Adipocyte (in vitro differentiated cells): ENCODE data around the gene HADH.
A peak's percentile ranks its signal among the peaks of the same experiment; 100 is the strongest.
"Not testable (repeated sequence)": the region's sequence is repeated elsewhere in the genome, so short reads cannot be mapped to it uniquely, and the experiment has no call there.

Experiments
- DNase-seq: peaks from one replicate; pipeline ENCODE4 v3.0.0-alpha.2; 2015; ENCODE audit warnings: low read depth
- H3K27me3 ChIP-seq: replicated peaks from 2 replicates; pipeline ENCODE4 v1.7.0; 2013; ENCODE audit warnings: mild to moderate bottlenecking, low read length, moderate library complexity; ENCODE audit not compliant: control insufficient read depth, insufficient read depth
- H3K36me3 ChIP-seq: 2 replicates; pipeline ENCODE4 v1.7.0; 2013; ENCODE audit warnings: low read length, mild to moderate bottlenecking, moderate library complexity; ENCODE audit not compliant: control insufficient read depth, insufficient read depth, severe bottlenecking
- H3K4me1 ChIP-seq: 2 replicates; pipeline ENCODE4 v1.7.0; 2013; ENCODE audit warnings: mild to moderate bottlenecking, low read length, moderate library complexity; ENCODE audit not compliant: control insufficient read depth, insufficient read depth
- H3K4me3 ChIP-seq: 2 replicates; pipeline ENCODE4 v1.7.0; 2013; ENCODE audit warnings: mild to moderate bottlenecking, low read length, moderate library complexity
- H3K9ac ChIP-seq: 2 replicates; pipeline ENCODE4 v1.7.0; 2013; ENCODE audit warnings: mild to moderate bottlenecking, low read length, moderate library complexity
- H3K9me3 ChIP-seq: 2 replicates; pipeline ENCODE4 v1.7.0; 2013; ENCODE audit warnings: mild to moderate bottlenecking, low read length, moderate library complexity; ENCODE audit not compliant: control insufficient read depth

The HADH gene

GRCh38 chr4:108050166-108051111 lies 60.8 kb downstream of the HADH start:
- H3K36me3 ChIP-seq, H3K9ac ChIP-seq, H3K4me1 ChIP-seq, DNase-seq, H3K9me3 ChIP-seq, H3K27me3 ChIP-seq, H3K4me3 ChIP-seq: not testable (repeated sequence)

DNA sequence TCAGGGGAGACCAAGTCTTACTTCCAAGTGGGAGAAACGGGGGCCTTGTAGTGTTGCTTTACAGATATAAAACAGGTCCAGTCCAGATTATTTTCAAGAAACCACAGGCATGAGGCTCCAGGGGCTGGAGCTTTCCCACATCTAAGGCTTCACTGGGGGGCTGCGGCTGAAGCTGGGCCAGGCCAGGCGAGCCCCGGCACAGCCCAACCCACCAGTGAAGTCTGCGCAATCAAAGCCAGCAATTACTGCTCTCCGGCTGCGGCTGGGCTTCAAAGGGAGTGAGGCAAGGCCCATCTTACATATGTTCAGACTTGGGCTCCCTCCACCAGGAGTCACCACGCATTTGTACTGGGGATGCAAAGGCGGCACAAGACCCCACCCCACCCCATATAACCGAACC lies 61.7 kb downstream of the HADH start:
- H3K4me1 ChIP-seq, result no peaks in the 10 kb centered on the region
- H3K36me3 ChIP-seq, result no peaks in the 10 kb centered on the region
- H3K9ac ChIP-seq, result no peak overlapping the region
- H3K9me3 ChIP-seq, result no peaks in the 10 kb centered on the region
- H3K27me3 ChIP-seq, result no peaks in the 10 kb centered on the region
- no peak overlapping the region for H3K4me3 ChIP-seq
- DNase-seq, result no peak

DNA sequence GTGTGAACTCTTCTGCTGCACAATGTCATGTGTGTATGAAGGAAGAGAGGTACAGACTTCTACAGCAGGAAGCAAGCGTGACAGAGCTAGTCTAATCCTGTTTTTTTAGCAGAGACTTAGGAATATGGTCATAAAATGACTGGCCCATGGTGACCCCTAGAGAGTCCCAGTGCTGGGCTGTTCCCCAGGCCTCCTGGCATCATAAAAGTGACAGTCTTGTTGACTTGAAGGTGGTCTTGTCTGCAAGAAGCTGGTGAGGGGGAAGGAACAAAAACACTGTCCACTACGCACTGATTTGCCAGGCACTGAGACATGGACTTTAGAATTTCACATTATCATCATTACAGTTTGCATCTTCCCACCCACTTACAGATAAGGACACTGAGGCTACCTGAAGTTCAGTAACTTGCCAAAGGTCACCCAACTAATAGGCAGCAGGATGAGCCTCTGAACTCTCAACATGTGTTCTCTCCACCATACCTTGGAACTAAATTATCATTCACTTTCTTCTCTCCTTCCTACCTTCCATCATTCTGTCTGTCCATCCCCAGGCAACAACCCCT lies 63.0 kb downstream of the HADH start:
- Histone ChIP-seq H3K36me3 (no peaks in the 10 kb centered on the region), H3K9me3 (no peaks in the 10 kb centered on the region), H3K4me1 (no peaks in the 10 kb centered on the region), H3K4me3 (no peak overlapping the region), H3K9ac (no peak overlapping the region), H3K27me3 (no peaks in the 10 kb centered on the region)
- DNase-seq, result no peak

DNA sequence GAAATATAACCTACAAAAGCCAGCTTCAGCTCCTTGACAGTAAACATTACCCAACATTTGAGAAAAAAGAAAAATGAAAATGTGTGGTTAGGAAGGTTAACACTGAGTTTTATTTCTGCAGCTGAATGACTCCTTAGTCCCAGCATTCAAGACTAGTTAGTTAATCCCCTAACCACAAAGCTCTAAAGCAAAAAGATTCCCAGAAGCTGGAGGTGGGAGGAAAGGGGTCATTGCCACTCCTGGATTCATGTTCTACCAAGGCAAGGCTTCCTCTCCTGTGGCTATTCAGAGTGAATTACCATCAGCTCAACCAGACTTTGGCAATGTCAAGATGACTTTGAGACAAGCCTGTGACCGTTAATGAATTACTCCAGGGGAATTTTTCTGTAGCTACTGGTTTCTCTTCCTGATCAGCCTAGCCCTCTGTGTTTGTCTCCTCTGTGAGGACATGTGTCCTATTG lies 63.6 kb downstream of the HADH start:
- Histone ChIP-seq H3K4me3 (no peak overlapping the region), H3K9ac (no peak overlapping the region), H3K9me3 (no peaks in the 10 kb centered on the region), H3K4me1 (no peaks in the 10 kb centered on the region), H3K27me3 (no peaks in the 10 kb centered on the region), H3K36me3 (no peaks in the 10 kb centered on the region)
- peak; percentile 18 for DNase-seq

- no peak overlapping the region for H3K4me3 ChIP-seq
- H3K9ac ChIP-seq, result no peak overlapping the region
- H3K4me1 ChIP-seq, result peaks cover 6% of the 10 kb centered on the region
- no peaks in the 10 kb centered on the region for H3K9me3 ChIP-seq
- DNase-seq, result no peak
- H3K36me3 ChIP-seq, result no peaks in the 10 kb centered on the region
- H3K27me3 ChIP-seq, result no peaks in the 10 kb centered on the region
These were observed 64.4 kb downstream of the HADH start for GRCh38 chr4:108054025-108054638.

GRCh38 chr4:108055787-108056186 lies 66.1 kb downstream of the HADH start:
- H3K9me3 ChIP-seq, result no peaks in the 10 kb centered on the region
- DNase-seq, result no peak
- H3K36me3 ChIP-seq, result no peaks in the 10 kb centered on the region
- H3K27me3 ChIP-seq, result no peaks in the 10 kb centered on the region
- H3K4me3 ChIP-seq, result no peak overlapping the region
- H3K9ac ChIP-seq, result no peak overlapping the region
- H3K4me1 ChIP-seq, result peaks cover 6% of the 10 kb centered on the region

- Histone ChIP-seq H3K27me3 (no peaks in the 10 kb centered on the region), H3K36me3 (no peaks in the 10 kb centered on the region), H3K9me3 (no peaks in the 10 kb centered on the region), H3K9ac (no peak overlapping the region), H3K4me1 (peaks cover 6% of the 10 kb centered on the region), H3K4me3 (no peak overlapping the region)
- DNase-seq, result no peak
These were observed 66.7 kb downstream of the HADH start for GRCh38 chr4:108056418-108056817.

GRCh38 chr4:108058685-108059440 lies 69.2 kb downstream of the HADH start:
- H3K36me3 ChIP-seq, result no peaks in the 10 kb centered on the region
- H3K9ac ChIP-seq, result no peak overlapping the region
- H3K9me3 ChIP-seq, result no peaks in the 10 kb centered on the region
- H3K4me1 ChIP-seq, result peaks cover 6% of the 10 kb centered on the region
- peaks cover 3% of the 10 kb centered on the region for H3K27me3 ChIP-seq
- DNase-seq, result peak; percentile 53
- H3K4me3 ChIP-seq, result no peak overlapping the region

GRCh38 chr4:108060164-108060563 lies 70.5 kb downstream of the HADH start:
- Histone ChIP-seq H3K36me3 (no peaks in the 10 kb centered on the region), H3K9me3 (no peaks in the 10 kb centered on the region), H3K27me3 (peaks cover 3% of the 10 kb centered on the region), H3K4me3 (no peak overlapping the region), H3K4me1 (peaks cover 6% of the 10 kb centered on the region), H3K9ac (no peak overlapping the region)
- peak; percentile 70 for DNase-seq

GRCh38 chr4:108060686-108061321 lies 71.1 kb downstream of the HADH start:
- Histone ChIP-seq H3K9ac (no peak overlapping the region), H3K9me3 (no peaks in the 10 kb centered on the region), H3K36me3 (no peaks in the 10 kb centered on the region), H3K4me3 (no peak overlapping the region), H3K27me3 (peaks cover 3% of the 10 kb centered on the region), H3K4me1 (peaks cover 6% of the 10 kb centered on the region)
- peak; percentile 15 for DNase-seq
